ENCODE results near the gene MAG.

DNA sequence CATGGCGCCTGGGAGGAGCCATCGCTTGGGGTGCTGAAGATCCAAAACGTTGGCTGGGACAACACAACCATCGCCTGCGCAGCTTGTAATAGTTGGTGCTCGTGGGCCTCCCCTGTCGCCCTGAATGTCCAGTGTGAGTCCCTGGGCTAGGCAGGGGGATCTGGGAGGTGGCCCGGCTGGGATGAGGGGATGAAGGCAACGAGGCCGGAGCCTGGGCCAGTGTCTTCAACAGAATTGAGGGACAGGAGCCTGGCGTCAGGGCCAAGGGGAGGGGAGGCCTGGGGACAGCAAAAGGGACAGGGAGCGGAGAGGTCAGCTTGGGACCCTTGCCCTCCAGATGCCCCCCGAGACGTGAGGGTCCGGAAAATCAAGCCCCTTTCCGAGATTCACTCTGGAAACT lies 49.0 kb downstream of the MAG start:
- TF ChIP-seq, protein P1, sequence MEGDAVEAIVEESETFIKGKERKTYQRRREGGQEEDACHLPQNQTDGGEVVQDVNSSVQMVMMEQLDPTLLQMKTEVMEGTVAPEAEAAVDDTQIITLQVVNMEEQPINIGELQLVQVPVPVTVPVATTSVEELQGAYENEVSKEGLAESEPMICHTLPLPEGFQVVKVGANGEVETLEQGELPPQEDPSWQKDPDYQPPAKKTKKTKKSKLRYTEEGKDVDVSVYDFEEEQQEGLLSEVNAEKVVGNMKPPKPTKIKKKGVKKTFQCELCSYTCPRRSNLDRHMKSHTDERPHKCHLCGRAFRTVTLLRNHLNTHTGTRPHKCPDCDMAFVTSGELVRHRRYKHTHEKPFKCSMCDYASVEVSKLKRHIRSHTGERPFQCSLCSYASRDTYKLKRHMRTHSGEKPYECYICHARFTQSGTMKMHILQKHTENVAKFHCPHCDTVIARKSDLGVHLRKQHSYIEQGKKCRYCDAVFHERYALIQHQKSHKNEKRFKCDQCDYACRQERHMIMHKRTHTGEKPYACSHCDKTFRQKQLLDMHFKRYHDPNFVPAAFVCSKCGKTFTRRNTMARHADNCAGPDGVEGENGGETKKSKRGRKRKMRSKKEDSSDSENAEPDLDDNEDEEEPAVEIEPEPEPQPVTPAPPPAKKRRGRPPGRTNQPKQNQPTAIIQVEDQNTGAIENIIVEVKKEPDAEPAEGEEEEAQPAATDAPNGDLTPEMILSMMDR (IDR thresholded peaks at IDR 0.05), result no peak
- TF ChIP-seq POLR2AphosphoS5 (IDR thresholded peaks at IDR 0.05) (no peak), POLR2A (IDR thresholded peaks at IDR 0.05) (no peak)

All from breast epithelium (tissue), 3 donors.